Hematopoietic multipotent progenitor cell (in vitro differentiated cells): Measurements from ENCODE around the gene MCOLN2. TPM values are rescaled to one million over a fixed set of nuclear protein-coding genes. Genes with fewer than 3 reads are reported as not detected.
"Not testable (repeated sequence)": the region's sequence is repeated elsewhere in the genome, so short reads cannot be mapped to it uniquely, and the experiment has no call there.

ENCODE experiments used
- DNase-seq, 3 donors: peaks; one replicate each; pipeline ENCODE4 v3.0.0-alpha.2; 2011 to 2015; ENCODE audit warnings: low read depth in 2 of 3, low spot score in 2 of 3
- total RNA-seq: library from RNA; depleted of rRNA; stranded (reverse); fragments of >200 nt; gene quantifications from one replicate; pipeline ENCODE4 v1.2.3, GENCODE V29; 2012

MCOLN2 gene
- total RNA-seq, 1 donor, result 1.1 TPM

GRCh38 chr1:84907095-84907827 lies 89.7 kb downstream of the MCOLN2 start:
- DNase-seq, result no peak

GRCh38 chr1:84902727-84903126 lies 94.2 kb downstream of the MCOLN2 start:
- DNase-seq, result not testable (repeated sequence)

- DNase-seq, result no peak
Observed at GRCh38 chr1:84899969-84900368, 96.9 kb downstream of the MCOLN2 start.

GRCh38 chr1:84896279-84896678 lies 100.6 kb downstream of the MCOLN2 start:
- no peak for DNase-seq

GRCh38 chr1:84892705-84893618 lies 104.0 kb downstream of the MCOLN2 start, which contains the start of gene LPAR3:
Gene LPAR3 (minus strand): TSS chr1:84893206. CDS start chr1:84866120, 27,086 bp downstream.
- DNase-seq, result peak in 2 of 3 donors; percentile 31 to 43

GRCh38 chr1:84890566-84890965 lies 106.3 kb downstream of the MCOLN2 start:
- no peak for DNase-seq

GRCh38 chr1:84889437-84889836 lies 107.5 kb downstream of the MCOLN2 start:
- no peak for DNase-seq

GRCh38 chr1:84888753-84889152 lies 108.2 kb downstream of the MCOLN2 start:
- DNase-seq, result no peak

GRCh38 chr1:84887261-84887934 lies 109.5 kb downstream of the MCOLN2 start:
- no peak for DNase-seq

GRCh38 chr1:84885469-84885868 lies 111.4 kb downstream of the MCOLN2 start:
- no peak for DNase-seq

GRCh38 chr1:84884671-84885389 lies 112.1 kb downstream of the MCOLN2 start:
- DNase-seq, result no peak

- no peak for DNase-seq
Observed at GRCh38 chr1:84883286-84883685, 113.6 kb downstream of the MCOLN2 start.

GRCh38 chr1:84877592-84877991 lies 119.3 kb downstream of the MCOLN2 start:
- no peak for DNase-seq

- DNase-seq, result no peak
Observed at GRCh38 chr1:84876353-84876752, 120.6 kb downstream of the MCOLN2 start.

Other genes with a start within 250 kb of the MCOLN2 start
- gene LPAR3, start 103.9 kb downstream of the MCOLN2 start, total RNA-seq, result 0.27 TPM
- under 0.01 TPM for gene MCOLN3, start 51.4 kb upstream of the MCOLN2 start, total RNA-seq
- gene SYDE2, start 203.9 kb upstream of the MCOLN2 start, total RNA-seq, result 3.2 TPM